Uterus (tissue), 2 donors: ENCODE results near the gene ARMC2.

Source experiments
- POLR2A ChIP-seq, 2 donors: fragments of 450-650 bp; IDR thresholded peaks; one replicate each; pipeline ENCODE4 v1.6.1; 2016; ENCODE audit warnings: antibody characterized with exemption in 2 of 2, mild to moderate bottlenecking in 1 of 2, moderate library complexity in 1 of 2
- TF ChIP-seq, protein P1 (sequence below), 4 experiments: fragments of 200-600 bp in 2 of 4; fragments of 450-650 bp in 2 of 4; sonication (generic) in 2 of 4; IDR thresholded peaks; one replicate each; pipeline ENCODE4 v1.5.1; 2016 to 2019; ENCODE audit warnings: antibody characterized with exemption in 4 of 4, mild to moderate bottlenecking in 2 of 4, moderate library complexity in 1 of 4

DNA sequence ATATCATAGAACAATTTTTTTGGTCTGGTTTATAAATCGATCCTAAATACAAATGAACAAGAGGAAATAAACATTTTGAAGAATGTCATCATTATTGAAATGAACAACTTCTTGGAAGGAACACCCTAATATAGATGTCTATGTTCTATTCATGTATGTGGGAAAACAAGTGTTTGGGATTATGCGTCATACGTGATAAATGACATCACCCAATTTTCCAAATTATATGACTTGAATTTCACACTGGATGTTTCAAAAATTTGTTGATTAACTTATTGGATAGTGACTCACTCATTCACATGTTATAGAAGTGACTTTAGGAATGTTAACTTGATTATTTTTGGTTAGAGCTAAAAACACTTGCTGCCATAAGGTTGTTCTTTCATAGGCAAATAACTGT lies 18.6 kb downstream of the ARMC2 start:
- TF ChIP-seq, protein P1, sequence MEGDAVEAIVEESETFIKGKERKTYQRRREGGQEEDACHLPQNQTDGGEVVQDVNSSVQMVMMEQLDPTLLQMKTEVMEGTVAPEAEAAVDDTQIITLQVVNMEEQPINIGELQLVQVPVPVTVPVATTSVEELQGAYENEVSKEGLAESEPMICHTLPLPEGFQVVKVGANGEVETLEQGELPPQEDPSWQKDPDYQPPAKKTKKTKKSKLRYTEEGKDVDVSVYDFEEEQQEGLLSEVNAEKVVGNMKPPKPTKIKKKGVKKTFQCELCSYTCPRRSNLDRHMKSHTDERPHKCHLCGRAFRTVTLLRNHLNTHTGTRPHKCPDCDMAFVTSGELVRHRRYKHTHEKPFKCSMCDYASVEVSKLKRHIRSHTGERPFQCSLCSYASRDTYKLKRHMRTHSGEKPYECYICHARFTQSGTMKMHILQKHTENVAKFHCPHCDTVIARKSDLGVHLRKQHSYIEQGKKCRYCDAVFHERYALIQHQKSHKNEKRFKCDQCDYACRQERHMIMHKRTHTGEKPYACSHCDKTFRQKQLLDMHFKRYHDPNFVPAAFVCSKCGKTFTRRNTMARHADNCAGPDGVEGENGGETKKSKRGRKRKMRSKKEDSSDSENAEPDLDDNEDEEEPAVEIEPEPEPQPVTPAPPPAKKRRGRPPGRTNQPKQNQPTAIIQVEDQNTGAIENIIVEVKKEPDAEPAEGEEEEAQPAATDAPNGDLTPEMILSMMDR (IDR thresholded peaks at IDR 0.05) = no peak
- TF ChIP-seq POLR2A (IDR thresholded peaks at IDR 0.05) = no peak
